HEK293 (cell line): ENCODE results near the gene SHISAL2A.
A peak's percentile ranks its signal among the peaks of the same experiment; 100 is the strongest.

Experiments used
- ATF2 ChIP-seq: fragments of 450-650 bp; formaldehyde crosslinking; IDR thresholded peaks from 2 replicates; pipeline ENCODE4 v1.5.1; 2016; ENCODE audit warnings: missing biosample characterization, missing genetic modification characterization, low read depth
- ELK4 ChIP-seq: IDR thresholded peaks from 2 replicates; pipeline ENCODE4 v1.6.1; 2011; ENCODE audit warnings: mild to moderate bottlenecking, low read depth, low read length, borderline replicate concordance
- GLIS1 ChIP-seq: fragments of 450-650 bp; formaldehyde crosslinking; IDR thresholded peaks from 2 replicates; pipeline ENCODE4 v1.5.1; 2016; ENCODE audit warnings: missing biosample characterization, missing genetic modification characterization
- OSR2 ChIP-seq: fragments of 450-650 bp; formaldehyde crosslinking; IDR thresholded peaks from 2 replicates; pipeline ENCODE4 v1.5.1; 2016; ENCODE audit warnings: missing biosample characterization, missing genetic modification characterization
- OVOL3 ChIP-seq: fragments of 450-650 bp; formaldehyde crosslinking; IDR thresholded peaks from 2 replicates; pipeline ENCODE4 v1.5.1; 2016; ENCODE audit warnings: missing biosample characterization, missing genetic modification characterization
- PATZ1 ChIP-seq: fragments of 450-650 bp; formaldehyde crosslinking; IDR thresholded peaks from 2 replicates; pipeline ENCODE4 v1.5.1; 2016; ENCODE audit warnings: missing biosample characterization, missing genetic modification characterization
- SETDB1 ChIP-seq: IDR thresholded peaks from one replicate; pipeline ENCODE4 v1.6.1; 2017; ENCODE audit warnings: mild to moderate bottlenecking, low read length, moderate library complexity, mixed read lengths; ENCODE audit not compliant: insufficient read length
- TRIM28 ChIP-seq: IDR thresholded peaks from 2 replicates; pipeline ENCODE4 v1.6.1; 2011; ENCODE audit warnings: low read length, control low read depth, borderline replicate concordance
- TSHZ1 ChIP-seq: fragments of 450-650 bp; formaldehyde crosslinking; IDR thresholded peaks from 2 replicates; pipeline ENCODE4 v1.5.1; 2016; ENCODE audit warnings: missing biosample characterization, missing genetic modification characterization, borderline replicate concordance
- YY2 ChIP-seq: fragments of 450-650 bp; formaldehyde crosslinking; IDR thresholded peaks from 2 replicates; pipeline ENCODE4 v1.5.1; 2016; ENCODE audit warnings: missing biosample characterization, missing genetic modification characterization
- ZBTB7A ChIP-seq: fragments of 450-650 bp; formaldehyde crosslinking; IDR thresholded peaks from 2 replicates; pipeline ENCODE4 v1.5.1; 2016; ENCODE audit warnings: low read depth, missing biosample characterization, missing genetic modification characterization
- ZFP37 ChIP-seq: fragments of 450-650 bp; formaldehyde crosslinking; IDR thresholded peaks from 2 replicates; pipeline ENCODE4 v1.5.1; 2016; ENCODE audit warnings: missing biosample characterization, missing genetic modification characterization
- ZNF112 ChIP-seq: fragments of 450-650 bp; formaldehyde crosslinking; IDR thresholded peaks from 2 replicates; pipeline ENCODE4 v1.5.0; 2017; ENCODE audit warnings: missing biosample characterization, missing genetic modification characterization
- ZNF221 ChIP-seq: fragments of 450-650 bp; formaldehyde crosslinking; IDR thresholded peaks from 2 replicates; pipeline ENCODE4 v1.5.1; 2017; ENCODE audit warnings: missing biosample characterization, missing genetic modification characterization, borderline replicate concordance
- ZNF223 ChIP-seq: fragments of 450-650 bp; formaldehyde crosslinking; IDR thresholded peaks from 2 replicates; pipeline ENCODE4 v1.5.1; 2016; ENCODE audit warnings: missing biosample characterization, missing genetic modification characterization
- ZNF324 ChIP-seq: fragments of 450-650 bp; formaldehyde crosslinking; IDR thresholded peaks from 2 replicates; pipeline ENCODE4 v1.5.1; 2016; ENCODE audit warnings: missing biosample characterization, missing genetic modification characterization
- ZNF398 ChIP-seq: fragments of 450-650 bp; formaldehyde crosslinking; IDR thresholded peaks from 2 replicates; pipeline ENCODE4 v1.5.1; 2017; ENCODE audit warnings: missing biosample characterization, missing genetic modification characterization
- ZNF48 ChIP-seq: fragments of 450-650 bp; formaldehyde crosslinking; IDR thresholded peaks from 2 replicates; pipeline ENCODE4 v1.5.1; 2016; ENCODE audit warnings: missing biosample characterization, missing genetic modification characterization
- ZNF510 ChIP-seq: fragments of 450-650 bp; formaldehyde crosslinking; IDR thresholded peaks from 2 replicates; pipeline ENCODE4 v1.5.1; 2018; ENCODE audit warnings: mild to moderate bottlenecking, missing genetic modification characterization, missing biosample characterization; ENCODE audit not compliant: insufficient replicate concordance
- ZNF518A ChIP-seq: fragments of 450-650 bp; formaldehyde crosslinking; conservative IDR thresholded peaks from 2 replicates; pipeline ENCODE4 v1.5.1; 2016; ENCODE audit warnings: low read depth, missing biosample characterization, missing genetic modification characterization
- ZNF658 ChIP-seq: fragments of 450-650 bp; formaldehyde crosslinking; IDR thresholded peaks from 2 replicates; pipeline ENCODE4; 2016; ENCODE audit warnings: missing biosample characterization, missing genetic modification characterization
- ZNF660 ChIP-seq: fragments of 450-650 bp; IDR thresholded peaks from 2 replicates; pipeline ENCODE4 v1.5.1; 2018; ENCODE audit warnings: missing biosample characterization, mild to moderate bottlenecking, missing genetic modification characterization

Gene SHISAL2A

GRCh38 chr1:52702886-52703787 lies 70.2 kb downstream of the SHISAL2A start (continued):
- peak; percentile 51; the same call in 1 of the 2 replicates for TF ChIP-seq ZNF518A
- TF ChIP-seq ZNF223, result no peak
- peak; percentile 90 for TF ChIP-seq ZNF324 (tag by site-specific recombination)
- peak; percentile 83 for TF ChIP-seq ZNF398 (tag by site-specific recombination)
- no peak for TF ChIP-seq TSHZ1 (tag by site-specific recombination)
- TF ChIP-seq ZNF660 (tag by site-specific recombination), result 0 out of 2 replicates have a peak, but pooled peaks have one; percentile 13
- no peak for TF ChIP-seq ELK4
- no peak; the same call in 1 of the 2 replicates for TF ChIP-seq TRIM28
- peak; percentile 75 for TF ChIP-seq ATF2
- no peak for TF ChIP-seq ZNF112 (tag by site-specific recombination)
- peak; percentile 89 for TF ChIP-seq PATZ1 (tag by site-specific recombination)
- TF ChIP-seq ZNF221 (tag by site-specific recombination), result no peak
- no peak; the same call in 1 of the 2 replicates for TF ChIP-seq OVOL3
- TF ChIP-seq OSR2, result no peak
- TF ChIP-seq ZNF658 (tag by site-specific recombination), result no peak
- TF ChIP-seq ZBTB7A (tag by site-specific recombination), result 0 out of 2 replicates have a peak, but pooled peaks have one; percentile 84
- no peak for TF ChIP-seq YY2
- peak; percentile 30; the same call in 1 of the 2 replicates for TF ChIP-seq GLIS1
- no peak for TF ChIP-seq ZNF510 (tag by site-specific recombination)
- TF ChIP-seq SETDB1, result peak; percentile 31
- no peak for TF ChIP-seq ZNF48 (tag by site-specific recombination)
- peak; percentile 75 for TF ChIP-seq ZFP37 (tag by site-specific recombination)
